ENCODE results near the gene MYOCD. TPM values are rescaled to one million over a fixed set of nuclear protein-coding genes. Genes with fewer than 3 reads are reported as not detected.
"Not testable (repeated sequence)": the region's sequence is repeated elsewhere in the genome, so short reads cannot be mapped to it uniquely, and the experiment has no call there.

The MYOCD gene
- total and polyA plus RNA-seq, 5 experiments from 2014 or later = not detected

GRCh38 chr17:12627781-12628451 is 37.8 kb upstream of the MYOCD start:
- H3K4me1 Mint-ChIP-seq = no peaks in the 10 kb centered on the region
- peaks cover 0 to 18% (median 1%) of the 10 kb centered on the region in 5 donors for H3K27me3 Mint-ChIP-seq
- ATAC-seq (no peak), DNase-seq (no peak)
- H3K27ac Mint-ChIP-seq = no peak overlapping the region
- H3K4me3 Mint-ChIP-seq = no peak overlapping the region
- peaks cover 0 to 19% (median 8%) of the 10 kb centered on the region in 9 donors for H3K9me3 Mint-ChIP-seq
- H3K36me3 Mint-ChIP-seq = no peaks in the 10 kb centered on the region
- POLR2A ChIA-PET = no interaction called here

- no peaks in the 10 kb centered on the region for H3K36me3 Mint-ChIP-seq
- H3K27ac Mint-ChIP-seq = no peak overlapping the region
- peaks cover 0 to 22% (median 0%) of the 10 kb centered on the region in 5 donors for H3K27me3 Mint-ChIP-seq
- ATAC-seq (no peak), DNase-seq (no peak)
- no peaks in the 10 kb centered on the region for H3K4me1 Mint-ChIP-seq
- H3K9me3 Mint-ChIP-seq = peaks cover 0 to 18% (median 5%) of the 10 kb centered on the region in 9 donors
- no peak overlapping the region for H3K4me3 Mint-ChIP-seq
- POLR2A ChIA-PET = no interaction called here
Measured at GRCh38 chr17:12631076-12631475, 34.6 kb upstream of the MYOCD start.

- ATAC-seq (no peak), DNase-seq (no peak)
- no peak overlapping the region for H3K4me3 Mint-ChIP-seq
- H3K36me3 Mint-ChIP-seq = peaks cover 0 to 7% (median 0%) of the 10 kb centered on the region in 3 donors
- H3K27me3 Mint-ChIP-seq = peaks cover 0 to 27% (median 4%) of the 10 kb centered on the region in 5 donors
- POLR2A ChIA-PET = no interaction called here
- H3K4me1 Mint-ChIP-seq = peaks cover 0 to 2% (median 0%) of the 10 kb centered on the region in 4 donors
- no peak overlapping the region for H3K27ac Mint-ChIP-seq
- peaks cover 0 to 19% (median 9%) of the 10 kb centered on the region in 9 donors for H3K9me3 Mint-ChIP-seq
Measured at GRCh38 chr17:12632785-12633184, 32.9 kb upstream of the MYOCD start.

GRCh38 chr17:12634789-12635414 is 30.8 kb upstream of the MYOCD start:
- H3K27me3 Mint-ChIP-seq = peaks cover 0 to 31% (median 4%) of the 10 kb centered on the region in 5 donors
- POLR2A ChIA-PET = no interaction called here

DNA sequence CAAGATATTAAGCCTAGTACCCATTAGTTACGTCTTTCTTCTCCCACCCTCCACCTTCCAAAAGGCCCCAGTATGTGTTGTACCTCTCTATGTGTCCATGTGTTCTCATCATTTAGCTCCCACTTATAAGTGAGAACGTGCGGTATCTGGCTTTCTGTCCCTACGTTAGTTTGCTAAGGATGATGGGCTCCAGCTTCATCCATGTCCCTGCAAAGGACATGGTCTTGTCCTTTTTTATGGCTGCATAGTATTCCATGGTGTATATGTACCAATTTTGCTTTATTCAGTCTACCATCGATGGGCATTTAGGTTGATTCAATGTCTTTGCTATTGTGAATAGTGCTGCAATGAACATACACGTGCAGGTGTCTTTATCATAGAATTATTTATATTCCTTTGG is 29.7 kb upstream of the MYOCD start:
- POLR2A ChIA-PET, H3K27ac Mint-ChIP-seq, H3K4me3 Mint-ChIP-seq, ATAC-seq, H3K4me1 Mint-ChIP-seq, DNase-seq, H3K36me3 Mint-ChIP-seq: not testable (repeated sequence)
- Mint-ChIP-seq H3K27me3 (peaks cover 0 to 31% (median 4%) of the 10 kb centered on the region in 5 donors), H3K9me3 (peaks cover 0 to 20% (median 8%) of the 10 kb centered on the region in 9 donors)

More at GRCh38 chr17:12634789-12635414, 30.8 kb upstream of the MYOCD start:
- DNase-seq (no peak), ATAC-seq (no peak)
- Mint-ChIP-seq H3K4me3 (no peak overlapping the region), H3K27ac (no peak overlapping the region), H3K4me1 (peaks cover 0 to 2% (median 0%) of the 10 kb centered on the region in 4 donors), H3K36me3 (peaks cover 0 to 7% (median 0%) of the 10 kb centered on the region in 3 donors), H3K9me3 (peaks cover 0 to 20% (median 8%) of the 10 kb centered on the region in 9 donors)

DNA sequence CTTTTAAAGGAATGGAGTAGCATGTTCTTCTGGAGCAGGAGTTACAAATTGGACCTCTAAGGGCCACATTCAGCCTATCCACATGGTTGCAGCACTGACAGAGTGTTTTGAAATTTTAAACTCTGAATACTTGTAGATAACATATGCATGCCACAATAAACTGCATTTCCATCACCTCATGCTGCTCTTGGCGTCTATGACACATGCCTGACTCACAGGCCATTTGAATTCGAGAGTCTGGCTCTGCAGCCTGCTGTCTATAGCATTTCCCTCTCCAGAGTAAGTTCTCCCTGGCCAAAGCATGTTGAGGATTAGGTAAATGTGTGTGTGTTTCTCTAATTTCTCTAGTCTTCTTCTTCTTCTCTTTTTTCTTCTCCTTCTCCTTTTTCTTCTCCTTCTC is 28.7 kb upstream of the MYOCD start:
- no peak for DNase-seq
- Mint-ChIP-seq H3K27me3 (peaks cover 0 to 26% (median 4%) of the 10 kb centered on the region in 5 donors), H3K36me3 (peaks cover 0 to 7% (median 0%) of the 10 kb centered on the region in 3 donors), H3K9me3 (peaks cover 0 to 20% (median 6%) of the 10 kb centered on the region in 9 donors), H3K4me3 (no peak overlapping the region), H3K27ac (no peak overlapping the region), H3K4me1 (peaks cover 0 to 2% (median 0%) of the 10 kb centered on the region in 4 donors)
- ATAC-seq = no peak
- POLR2A ChIA-PET = no interaction called here

DNA sequence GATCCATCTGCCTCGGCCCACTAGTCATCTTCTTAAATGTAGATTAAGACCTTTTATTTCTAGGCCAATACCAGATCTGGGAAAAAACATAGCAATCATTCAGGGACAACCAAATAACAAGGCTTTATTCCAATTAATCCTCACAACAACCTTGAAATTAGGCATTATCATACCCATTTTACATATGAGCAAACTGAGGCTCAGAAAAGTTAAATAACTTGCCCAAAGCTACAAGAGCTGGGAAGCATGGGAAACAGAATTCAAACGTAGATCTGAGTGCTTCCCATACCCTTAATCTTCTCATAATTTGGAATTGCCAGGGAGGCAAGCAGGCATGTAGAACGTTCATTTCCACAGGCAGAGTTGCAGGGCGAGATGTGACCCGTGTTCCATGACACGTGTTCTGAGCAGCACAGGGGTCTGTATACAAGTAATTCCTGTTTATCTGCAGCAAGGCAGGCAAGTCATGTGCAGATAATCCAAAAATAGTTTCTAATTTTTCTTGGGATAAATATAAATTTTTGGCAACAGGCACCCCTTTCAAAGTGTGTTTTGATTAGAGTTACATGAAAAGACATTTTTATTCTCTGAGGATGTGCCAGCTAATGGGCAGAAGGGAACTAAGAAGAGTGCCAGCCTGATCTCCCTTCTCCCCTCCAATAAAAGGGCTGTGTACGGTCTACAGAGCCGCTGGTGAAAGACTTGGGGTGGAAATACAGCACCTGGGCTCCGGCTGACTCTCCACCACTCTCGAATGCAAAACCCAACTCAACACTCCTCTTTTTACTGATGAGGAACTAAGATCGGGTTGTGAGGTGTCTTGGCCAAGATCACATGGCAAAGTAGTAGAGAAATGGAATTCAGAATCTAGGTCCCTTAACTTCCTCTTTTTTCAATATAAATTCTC is 27.7 kb upstream of the MYOCD start:
- no peak overlapping the region for H3K27ac Mint-ChIP-seq
- POLR2A ChIA-PET = no interaction called here

GRCh38 chr17:12640364-12640763 is 25.3 kb upstream of the MYOCD start:
- H3K27ac Mint-ChIP-seq = no peak overlapping the region
- peaks cover 0 to 11% (median 7%) of the 10 kb centered on the region in 9 donors for H3K9me3 Mint-ChIP-seq
- ATAC-seq = no peak
- POLR2A ChIA-PET = no interaction called here
- no peak overlapping the region for H3K4me3 Mint-ChIP-seq
- H3K4me1 Mint-ChIP-seq = peaks cover 0 to 2% (median 0%) of the 10 kb centered on the region in 4 donors
- no peak for DNase-seq
- peaks cover 0 to 21% (median 4%) of the 10 kb centered on the region in 5 donors for H3K27me3 Mint-ChIP-seq
- peaks cover 0 to 7% (median 0%) of the 10 kb centered on the region in 3 donors for H3K36me3 Mint-ChIP-seq

More for the DNA sequence above, 27.7 kb upstream of the MYOCD start:
- Mint-ChIP-seq H3K27me3 (peaks cover 0 to 22% (median 4%) of the 10 kb centered on the region in 5 donors), H3K9me3 (peaks cover 0 to 11% (median 6%) of the 10 kb centered on the region in 9 donors), H3K4me3 (no peak overlapping the region), H3K36me3 (peaks cover 0 to 7% (median 0%) of the 10 kb centered on the region in 3 donors), H3K4me1 (peaks cover 0 to 2% (median 0%) of the 10 kb centered on the region in 4 donors)
- ATAC-seq (no peak), DNase-seq (no peak)

DNA sequence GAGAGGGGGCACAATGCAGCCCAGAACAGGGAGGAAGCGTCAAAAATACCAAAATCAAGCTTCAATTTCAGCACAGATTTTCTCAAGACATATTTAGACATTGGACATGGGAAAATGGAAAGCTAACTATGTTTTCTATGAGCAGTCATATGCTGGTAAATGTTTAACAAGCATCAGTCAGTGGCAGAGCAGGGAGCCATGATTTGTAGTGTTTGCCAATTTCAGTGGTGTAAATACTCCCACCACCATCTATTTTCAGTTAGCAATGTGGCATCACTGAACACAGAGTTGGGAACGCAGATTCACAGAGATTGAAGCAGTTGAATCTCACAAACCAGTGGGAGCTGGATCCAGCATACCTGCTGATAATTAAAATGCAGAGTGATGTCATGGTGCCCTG is 24.6 kb upstream of the MYOCD start:
- Mint-ChIP-seq H3K9me3 (peaks cover 0 to 11% (median 6%) of the 10 kb centered on the region in 9 donors), H3K4me1 (peaks cover 0 to 2% (median 0%) of the 10 kb centered on the region in 4 donors), H3K27me3 (peaks cover 0 to 18% (median 4%) of the 10 kb centered on the region in 5 donors), H3K36me3 (peaks cover 0 to 7% (median 0%) of the 10 kb centered on the region in 3 donors), H3K27ac (no peak overlapping the region), H3K4me3 (no peak overlapping the region)
- POLR2A ChIA-PET = no interaction called here
- DNase-seq (no peak), ATAC-seq (no peak)

DNA sequence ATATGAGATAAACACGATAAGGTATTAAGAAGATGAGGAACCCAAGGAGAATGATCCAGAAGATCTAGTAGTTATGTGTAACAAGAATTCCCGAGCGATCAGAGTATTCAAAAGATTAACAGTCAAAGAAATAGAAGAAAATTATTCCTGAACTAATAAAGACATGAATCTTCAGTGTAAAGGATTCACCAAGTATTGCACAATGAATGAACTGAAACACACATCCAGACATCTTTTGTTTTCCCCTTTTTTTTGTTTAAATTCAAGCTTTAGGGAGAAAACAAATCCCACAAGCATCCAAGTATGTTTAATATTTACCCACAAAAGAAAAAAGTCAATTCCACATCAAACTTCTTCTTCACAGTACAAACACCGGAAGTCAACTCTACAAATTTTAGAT is 23.7 kb upstream of the MYOCD start:
- peaks cover 0 to 14% (median 4%) of the 10 kb centered on the region in 5 donors for H3K27me3 Mint-ChIP-seq
- ATAC-seq (no peak), DNase-seq (no peak)
- H3K27ac Mint-ChIP-seq = no peak overlapping the region
- POLR2A ChIA-PET = no interaction called here
- peaks cover 0 to 2% (median 0%) of the 10 kb centered on the region in 4 donors for H3K4me1 Mint-ChIP-seq
- peaks cover 0 to 14% (median 8%) of the 10 kb centered on the region in 9 donors for H3K9me3 Mint-ChIP-seq
- H3K36me3 Mint-ChIP-seq = peaks cover 0 to 7% (median 0%) of the 10 kb centered on the region in 3 donors
- no peak overlapping the region for H3K4me3 Mint-ChIP-seq

DNA sequence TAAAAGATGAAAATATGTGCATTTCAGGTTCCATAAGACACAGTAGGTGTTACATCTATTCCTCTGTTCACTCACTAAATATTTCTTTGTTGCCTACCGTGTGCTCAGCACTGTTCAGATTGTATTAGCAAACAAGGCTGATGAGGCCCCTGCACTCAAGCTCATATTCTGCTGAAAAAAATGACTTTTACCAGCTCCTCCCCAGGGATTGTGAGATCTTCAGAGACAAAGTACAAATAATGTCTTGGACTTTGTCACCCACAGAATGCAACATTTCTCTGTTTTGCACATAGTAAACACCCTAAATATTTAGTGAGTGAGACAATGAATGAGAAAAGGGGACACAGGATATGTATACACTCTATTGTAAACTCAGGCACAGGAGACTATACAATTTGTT is 21.9 kb upstream of the MYOCD start:
- Mint-ChIP-seq H3K27me3 (peaks cover 0 to 8% (median 3%) of the 10 kb centered on the region in 5 donors), H3K4me3 (no peak overlapping the region), H3K4me1 (no peaks in the 10 kb centered on the region), H3K9me3 (peaks cover 0 to 12% (median 1%) of the 10 kb centered on the region in 9 donors), H3K36me3 (no peaks in the 10 kb centered on the region), H3K27ac (no peak overlapping the region)
- ATAC-seq (no peak), DNase-seq (no peak)
- POLR2A ChIA-PET = no interaction called here

DNA sequence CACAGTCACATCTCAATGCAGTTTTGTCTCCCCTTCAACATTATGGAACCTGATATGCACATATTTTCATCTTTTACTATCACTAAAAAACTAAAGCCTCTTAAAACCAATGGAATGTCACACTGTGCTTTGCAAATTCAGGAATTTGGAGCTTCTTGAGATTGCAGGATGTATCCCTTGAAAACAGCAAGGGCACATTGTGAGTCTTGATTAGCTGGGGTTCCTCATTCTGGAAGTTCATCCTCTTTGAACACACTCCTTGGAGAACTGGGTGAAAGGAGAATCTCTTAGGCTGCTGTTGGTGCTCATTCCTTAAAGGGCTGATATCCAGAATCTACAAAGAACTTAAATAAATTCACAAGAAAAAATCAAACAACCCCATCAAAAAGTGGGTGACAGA is 21.1 kb upstream of the MYOCD start:
- Mint-ChIP-seq H3K4me1 (no peaks in the 10 kb centered on the region), H3K9me3 (peaks cover 0 to 12% (median 1%) of the 10 kb centered on the region in 9 donors), H3K4me3 (no peak overlapping the region), H3K36me3 (no peaks in the 10 kb centered on the region), H3K27ac (no peak overlapping the region), H3K27me3 (peaks cover 0 to 13% (median 4%) of the 10 kb centered on the region in 5 donors)
- DNase-seq (no peak), ATAC-seq (no peak)
- POLR2A ChIA-PET = no interaction called here
